ENCODE measurements around the gene BCDIN3D.

Gene BCDIN3D

DNA sequence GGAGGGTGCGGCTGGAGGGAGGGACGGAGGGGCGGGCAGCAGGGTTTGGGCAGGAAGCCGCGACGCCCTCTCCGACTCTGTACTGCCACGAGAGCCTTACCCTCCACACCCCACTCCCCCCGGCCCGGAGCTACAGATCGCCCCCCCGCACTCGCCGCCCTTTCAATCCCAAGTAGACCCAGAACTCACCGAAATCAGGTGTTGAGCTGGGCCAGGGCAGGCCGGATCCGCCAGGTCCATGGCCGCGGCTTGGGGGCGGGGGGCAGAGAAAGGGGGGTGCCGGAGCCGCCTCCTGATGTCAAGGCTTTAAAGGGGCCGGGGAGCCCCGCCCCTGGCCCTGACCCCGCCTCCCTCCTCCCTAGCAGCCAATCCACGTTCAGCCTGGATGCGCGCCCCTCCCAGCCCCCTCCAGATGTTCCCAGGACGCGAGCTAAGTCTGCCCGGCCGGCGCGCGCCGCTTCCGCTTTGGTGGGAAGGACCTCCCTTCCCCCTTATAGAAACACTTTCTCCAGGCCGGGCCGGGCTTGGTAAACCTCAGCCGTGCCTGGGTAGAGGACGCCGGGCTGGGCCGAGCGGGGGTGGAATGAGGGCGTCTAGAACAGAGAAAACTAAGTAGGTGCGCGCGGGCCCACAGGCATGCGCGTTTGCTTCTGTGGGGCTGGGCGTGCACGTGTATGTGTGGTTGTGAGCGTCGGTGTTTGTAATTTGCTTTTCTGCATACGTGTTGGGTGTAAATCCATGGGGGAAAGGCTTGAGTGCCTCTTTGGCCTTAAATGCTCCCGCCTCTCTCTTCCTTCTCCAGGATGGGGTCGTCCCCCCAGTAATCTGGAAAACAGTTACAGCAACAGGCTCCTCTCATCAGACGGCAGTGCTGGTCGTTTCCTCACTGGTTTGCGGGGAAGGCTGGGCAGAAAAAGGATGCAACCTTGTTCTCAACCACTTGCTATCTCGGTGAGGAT, 14.5 kb downstream of the BCDIN3D start, which contains the start of gene NCKAP5L:
Gene NCKAP5L (minus strand): TSS at position 281 of the 959 bp plus-strand sequence. CDS start 24,369 bp downstream, outside the sequence.
- TF ChIP-seq, protein P1, sequence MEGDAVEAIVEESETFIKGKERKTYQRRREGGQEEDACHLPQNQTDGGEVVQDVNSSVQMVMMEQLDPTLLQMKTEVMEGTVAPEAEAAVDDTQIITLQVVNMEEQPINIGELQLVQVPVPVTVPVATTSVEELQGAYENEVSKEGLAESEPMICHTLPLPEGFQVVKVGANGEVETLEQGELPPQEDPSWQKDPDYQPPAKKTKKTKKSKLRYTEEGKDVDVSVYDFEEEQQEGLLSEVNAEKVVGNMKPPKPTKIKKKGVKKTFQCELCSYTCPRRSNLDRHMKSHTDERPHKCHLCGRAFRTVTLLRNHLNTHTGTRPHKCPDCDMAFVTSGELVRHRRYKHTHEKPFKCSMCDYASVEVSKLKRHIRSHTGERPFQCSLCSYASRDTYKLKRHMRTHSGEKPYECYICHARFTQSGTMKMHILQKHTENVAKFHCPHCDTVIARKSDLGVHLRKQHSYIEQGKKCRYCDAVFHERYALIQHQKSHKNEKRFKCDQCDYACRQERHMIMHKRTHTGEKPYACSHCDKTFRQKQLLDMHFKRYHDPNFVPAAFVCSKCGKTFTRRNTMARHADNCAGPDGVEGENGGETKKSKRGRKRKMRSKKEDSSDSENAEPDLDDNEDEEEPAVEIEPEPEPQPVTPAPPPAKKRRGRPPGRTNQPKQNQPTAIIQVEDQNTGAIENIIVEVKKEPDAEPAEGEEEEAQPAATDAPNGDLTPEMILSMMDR (IDR thresholded peaks at IDR 0.05; ENCODE audit: extremely low read depth, missing control alignments) = no peak
- peak; percentile 97 for DNase-seq (ENCODE audit: low spot score)

DNA sequence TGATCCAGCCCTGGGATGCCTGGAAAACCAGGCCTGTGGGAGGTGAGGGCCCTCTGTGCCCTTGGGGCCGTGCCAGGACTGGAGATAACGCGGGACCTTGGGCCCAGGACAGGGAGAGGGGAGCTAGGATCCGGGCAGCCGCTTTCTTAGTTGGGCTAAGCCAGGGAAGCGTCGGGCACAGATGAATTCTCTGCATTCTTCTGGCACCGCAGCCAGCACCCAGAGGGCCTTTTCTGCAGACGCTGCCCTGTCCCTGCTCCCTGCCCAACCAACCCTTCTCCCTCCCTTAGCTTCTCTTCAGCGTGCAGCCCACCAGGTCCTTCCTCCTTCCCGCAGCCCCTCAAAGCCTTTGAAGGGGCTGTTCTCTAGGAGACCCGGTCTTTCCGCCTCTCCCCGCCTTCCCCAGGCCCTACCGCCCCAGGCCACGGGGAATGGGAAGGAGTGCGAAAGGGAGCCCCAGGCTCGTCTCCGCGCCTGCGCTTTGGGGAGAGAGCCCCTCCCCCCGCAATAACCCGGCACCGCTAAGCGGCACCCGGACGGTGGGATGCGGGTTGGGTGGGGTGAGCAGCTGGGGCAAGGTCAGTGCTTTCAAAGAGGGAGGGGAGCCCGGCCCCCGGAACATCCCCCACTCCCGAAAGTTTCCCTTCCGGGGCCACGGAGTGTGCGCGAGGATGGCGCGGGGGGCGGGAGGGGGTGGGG, 15.4 kb downstream of the BCDIN3D start:
- TF ChIP-seq, protein P1 (IDR thresholded peaks at IDR 0.05; ENCODE audit: extremely low read depth, missing control alignments) = no peak

DNA sequence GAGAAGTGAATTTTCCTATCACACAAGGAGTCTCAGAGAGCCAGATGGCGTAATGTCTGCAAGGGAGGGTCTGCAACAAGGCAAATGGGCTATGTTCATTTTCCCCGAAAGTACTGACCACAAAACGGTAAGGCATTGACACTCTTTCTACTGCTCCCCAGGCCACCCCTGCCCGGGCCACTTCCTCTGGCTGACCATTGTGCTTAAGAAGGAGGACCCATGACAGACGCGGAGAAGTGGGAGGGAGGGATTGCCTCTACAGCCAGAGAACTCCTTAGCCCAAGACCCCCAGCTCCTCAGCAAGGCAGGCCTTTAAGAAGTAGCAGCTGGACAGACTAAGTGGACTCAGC, 15.9 kb downstream of the BCDIN3D start:
- no peak for DNase-seq (ENCODE audit: low spot score)
- TF ChIP-seq, protein P1 (IDR thresholded peaks at IDR 0.05; ENCODE audit: extremely low read depth, missing control alignments) = no peak

More for the DNA sequence above, 15.4 kb downstream of the BCDIN3D start:
- peak; percentile 68 for DNase-seq (ENCODE audit: low spot score)

DNA sequence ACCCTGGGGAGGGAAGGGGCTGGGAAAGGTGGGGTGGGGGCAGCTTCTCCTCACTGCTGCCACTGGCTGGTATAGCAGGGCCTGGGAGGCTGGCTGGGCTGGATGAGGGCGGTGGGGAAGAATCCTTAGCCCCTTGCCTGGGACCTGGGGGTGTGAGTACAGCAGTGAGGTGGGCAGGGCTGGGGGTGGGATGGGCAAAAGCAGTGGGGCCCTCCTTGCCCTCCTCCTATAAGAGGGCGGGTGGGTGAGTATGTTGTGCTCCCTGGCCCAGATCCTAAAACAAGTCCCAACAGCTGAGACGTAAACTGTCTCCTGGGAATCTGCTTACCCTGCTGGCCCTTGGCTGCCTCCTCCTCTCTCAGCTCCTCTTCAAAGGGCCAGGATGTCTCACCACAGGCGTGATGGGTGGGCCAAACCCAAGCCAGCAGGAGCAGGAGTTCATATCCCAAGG, 16.9 kb downstream of the BCDIN3D start:
- DNase-seq (ENCODE audit: low spot score) = no peak

DNA sequence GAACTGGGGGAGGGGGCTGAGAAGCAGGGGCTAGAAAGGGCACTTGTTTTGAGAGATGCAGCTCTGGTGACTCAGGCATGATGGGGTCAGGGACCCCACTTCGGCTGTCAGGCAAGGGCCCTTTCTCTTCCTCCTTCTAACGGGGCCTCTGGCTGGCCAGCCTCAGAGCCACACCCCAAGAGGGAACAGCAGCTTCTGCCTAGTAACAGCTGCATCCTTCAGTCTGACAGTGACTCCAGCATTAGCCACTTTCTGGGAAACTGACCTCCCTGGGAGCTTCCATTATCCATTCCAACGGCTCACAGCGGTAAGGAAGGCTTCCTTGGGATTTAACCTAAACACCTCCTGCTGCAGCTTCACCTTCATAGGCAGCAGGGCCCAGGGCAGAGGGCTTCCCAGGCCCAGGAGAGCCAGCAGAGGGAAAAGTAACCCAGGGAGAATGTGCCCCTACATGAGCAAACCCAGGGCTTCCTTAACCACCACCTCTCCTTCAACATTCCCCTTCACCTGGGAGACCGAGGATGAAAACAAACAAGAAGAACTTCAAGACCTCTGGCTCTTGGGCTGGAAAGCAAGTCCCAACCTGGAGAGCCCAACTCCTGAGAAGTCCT, 17.4 kb downstream of the BCDIN3D start:
- no peak for DNase-seq (ENCODE audit: low spot score)
- TF ChIP-seq, protein P1 (IDR thresholded peaks at IDR 0.05; ENCODE audit: extremely low read depth, missing control alignments) = no peak

More for the DNA sequence above, 16.9 kb downstream of the BCDIN3D start:
- TF ChIP-seq, protein P1 (IDR thresholded peaks at IDR 0.05; ENCODE audit: extremely low read depth, missing control alignments) = no peak

DNA sequence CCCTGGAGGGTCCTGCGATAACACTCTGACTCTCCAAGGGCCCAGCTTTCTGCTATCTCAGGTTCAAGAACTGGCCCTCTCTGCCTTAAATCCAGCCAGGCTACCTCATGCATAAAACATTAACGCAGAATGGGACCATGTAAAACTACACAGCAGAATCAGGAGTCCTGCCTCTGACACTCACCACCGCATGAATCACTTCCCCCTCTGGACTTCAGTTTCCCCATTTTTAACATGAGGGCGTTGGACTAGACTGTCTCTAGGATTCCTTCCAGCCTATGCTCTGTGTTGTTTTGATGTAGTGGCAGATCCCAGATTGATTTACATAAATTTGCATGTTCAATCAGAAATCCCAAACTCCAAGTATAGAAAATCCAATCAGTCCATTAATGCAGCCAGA, 18.0 kb downstream of the BCDIN3D start:
- DNase-seq (ENCODE audit: low spot score) = no peak
- TF ChIP-seq, protein P1 (IDR thresholded peaks at IDR 0.05; ENCODE audit: extremely low read depth, missing control alignments) = no peak
